HepG2 (cell line): ENCODE data around the gene SLC34A3. TPM values are rescaled to one million over a fixed set of nuclear protein-coding genes. Genes with fewer than 3 reads are reported as not detected.

Experiments
- BHLHE40 ChIP-seq: IDR thresholded peaks from 2 replicates; pipeline ENCODE4 v1.6.1; 2011; ENCODE audit warnings: low read length, improper control_type of control experiment
- JARID2 ChIP-seq: sonication (generic); formaldehyde crosslinking; IDR thresholded peaks from 2 replicates; pipeline ENCODE4 v1.8.1; 2023; ENCODE audit warnings: missing genetic modification reagents, inconsistent platforms; ENCODE audit not compliant: insufficient replicate concordance
- THAP11 ChIP-seq: IDR thresholded peaks from 2 replicates; pipeline ENCODE4 v1.6.1; 2016; ENCODE audit warnings: missing biosample characterization, missing genetic modification reagents
- TMF1 ChIP-seq: sonication (generic); formaldehyde crosslinking; IDR thresholded peaks from 2 replicates; pipeline ENCODE4 v1.8.1; 2022; ENCODE audit warnings: low read depth, missing genetic modification reagents
- ZNF773 ChIP-seq: sonication (generic); formaldehyde crosslinking; IDR thresholded peaks from 2 replicates; pipeline ENCODE4 v1.4.0; 2020; ENCODE audit warnings: missing genetic modification reagents, borderline replicate concordance
- ZSCAN25 ChIP-seq: sonication (generic); formaldehyde crosslinking; IDR thresholded peaks from 2 replicates; pipeline ENCODE4 v1.8.0; 2022; ENCODE audit warnings: mild to moderate bottlenecking, missing genetic modification reagents
- polyA plus RNA-seq, 8 experiments: library from polyadenylated mRNA; depleted of rRNA in 3 of 8; stranded (reverse) in 7 of 8; unstranded in 1 of 8; fragments of >200 nt; fragmentation: Illumina TruSeq in 4 of 8; extraction: Trizol in 4 of 8; gene quantifications; 2 replicates each; pipeline versions ENCODE4 v1.2.1 to v1.2.3, GENCODE V29; 2011 to 2016; ENCODE audit warnings: low read depth in 4 of 8, missing spikeins in 1 of 8, mixed read lengths in 1 of 8; ENCODE audit not compliant: insufficient read depth in 1 of 8
- total RNA-seq, 5 experiments: library from RNA; depleted of rRNA; stranded (reverse); fragments of >200 nt; fragmentation: Illumina TruSeq; extraction: Trizol; gene quantifications; 2 replicates each; pipeline ENCODE4 v1.2.3, GENCODE V29; 2016; ENCODE audit warnings: low read depth in 1 of 5
- TF ChIP-seq, protein P1 (sequence below): sonication (generic); formaldehyde crosslinking; IDR thresholded peaks from 2 replicates; pipeline ENCODE4 v1.4.0; 2020; ENCODE audit warnings: missing genetic modification reagents
- TF ChIP-seq, protein P2 (sequence below): sonication (generic); formaldehyde crosslinking; IDR thresholded peaks from 2 replicates; pipeline ENCODE4 v1.4.0; 2020; ENCODE audit warnings: missing genetic modification reagents
- TF ChIP-seq, protein P3 (sequence below): sonication (generic); formaldehyde crosslinking; IDR thresholded peaks from 2 replicates; pipeline ENCODE4 v1.4.0; 2020; ENCODE audit warnings: missing genetic modification reagents, borderline replicate concordance
- TF ChIP-seq, protein P4 (sequence below): IDR thresholded peaks from 2 replicates; pipeline ENCODE4 v1.6.1; 2016
- TF ChIP-seq, protein P5 (sequence below): sonication (generic); formaldehyde crosslinking; IDR thresholded peaks from 2 replicates; pipeline ENCODE4 v1.5.1; 2020; ENCODE audit warnings: missing genetic modification reagents, mild to moderate bottlenecking, borderline replicate concordance

The SLC34A3 gene
- total and polyA plus RNA-seq, 2 of the 13 experiments (the other 11 are each of a cell fraction or from before 2014, with no cell fraction given) = 0.07 to 1.0 TPM

DNA sequence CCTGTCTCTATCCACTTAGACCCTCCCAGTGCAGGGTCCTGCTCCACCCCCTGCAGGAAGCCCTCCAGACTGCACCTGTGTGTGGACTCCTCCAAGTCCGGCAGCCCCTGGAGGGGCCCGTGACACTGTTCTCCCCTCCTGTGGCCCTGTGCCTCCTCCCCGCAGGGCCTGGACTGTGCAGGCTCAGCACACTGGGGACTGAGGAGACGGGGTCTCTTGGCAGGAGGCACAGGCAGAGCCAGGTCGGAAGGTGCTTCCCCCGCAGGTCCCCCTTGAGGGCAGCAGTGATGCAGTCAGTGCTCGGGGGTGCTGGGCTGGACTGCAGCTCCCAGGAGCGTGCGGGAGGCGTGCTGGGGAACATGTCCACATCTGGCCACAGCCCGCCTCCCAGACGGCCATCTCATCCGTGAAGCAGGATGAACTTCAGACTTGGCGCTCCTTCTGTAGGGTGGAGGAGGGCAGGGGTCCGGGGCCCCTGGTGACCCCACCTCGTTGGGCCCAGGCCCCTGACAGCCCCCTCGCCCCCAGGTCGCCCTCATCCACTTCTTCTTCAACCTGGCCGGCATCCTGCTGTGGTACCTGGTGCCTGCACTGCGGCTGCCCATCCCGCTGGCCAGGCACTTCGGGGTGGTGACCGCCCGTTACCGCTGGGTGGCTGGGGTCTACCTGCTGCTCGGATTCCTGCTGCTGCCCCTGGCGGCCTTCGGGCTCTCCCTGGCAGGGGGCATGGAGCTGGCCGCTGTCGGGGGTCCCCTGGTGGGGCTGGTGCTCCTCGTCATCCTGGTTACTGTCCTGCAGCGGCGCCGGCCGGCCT is 4.9 kb downstream of the SLC34A3 start (continued):
- TF ChIP-seq, protein P1, sequence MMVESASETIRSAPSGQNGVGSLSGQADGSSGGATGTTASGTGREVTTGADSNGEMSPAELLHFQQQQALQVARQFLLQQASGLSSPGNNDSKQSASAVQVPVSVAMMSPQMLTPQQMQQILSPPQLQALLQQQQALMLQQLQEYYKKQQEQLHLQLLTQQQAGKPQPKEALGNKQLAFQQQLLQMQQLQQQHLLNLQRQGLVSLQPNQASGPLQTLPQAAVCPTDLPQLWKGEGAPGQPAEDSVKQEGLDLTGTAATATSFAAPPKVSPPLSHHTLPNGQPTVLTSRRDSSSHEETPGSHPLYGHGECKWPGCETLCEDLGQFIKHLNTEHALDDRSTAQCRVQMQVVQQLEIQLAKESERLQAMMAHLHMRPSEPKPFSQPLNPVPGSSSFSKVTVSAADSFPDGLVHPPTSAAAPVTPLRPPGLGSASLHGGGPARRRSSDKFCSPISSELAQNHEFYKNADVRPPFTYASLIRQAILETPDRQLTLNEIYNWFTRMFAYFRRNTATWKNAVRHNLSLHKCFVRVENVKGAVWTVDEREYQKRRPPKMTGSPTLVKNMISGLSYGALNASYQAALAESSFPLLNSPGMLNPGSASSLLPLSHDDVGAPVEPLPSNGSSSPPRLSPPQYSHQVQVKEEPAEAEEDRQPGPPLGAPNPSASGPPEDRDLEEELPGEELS = 0 out of 2 replicates have a peak, but pooled peaks have one; percentile 11
- TF ChIP-seq, protein P2, sequence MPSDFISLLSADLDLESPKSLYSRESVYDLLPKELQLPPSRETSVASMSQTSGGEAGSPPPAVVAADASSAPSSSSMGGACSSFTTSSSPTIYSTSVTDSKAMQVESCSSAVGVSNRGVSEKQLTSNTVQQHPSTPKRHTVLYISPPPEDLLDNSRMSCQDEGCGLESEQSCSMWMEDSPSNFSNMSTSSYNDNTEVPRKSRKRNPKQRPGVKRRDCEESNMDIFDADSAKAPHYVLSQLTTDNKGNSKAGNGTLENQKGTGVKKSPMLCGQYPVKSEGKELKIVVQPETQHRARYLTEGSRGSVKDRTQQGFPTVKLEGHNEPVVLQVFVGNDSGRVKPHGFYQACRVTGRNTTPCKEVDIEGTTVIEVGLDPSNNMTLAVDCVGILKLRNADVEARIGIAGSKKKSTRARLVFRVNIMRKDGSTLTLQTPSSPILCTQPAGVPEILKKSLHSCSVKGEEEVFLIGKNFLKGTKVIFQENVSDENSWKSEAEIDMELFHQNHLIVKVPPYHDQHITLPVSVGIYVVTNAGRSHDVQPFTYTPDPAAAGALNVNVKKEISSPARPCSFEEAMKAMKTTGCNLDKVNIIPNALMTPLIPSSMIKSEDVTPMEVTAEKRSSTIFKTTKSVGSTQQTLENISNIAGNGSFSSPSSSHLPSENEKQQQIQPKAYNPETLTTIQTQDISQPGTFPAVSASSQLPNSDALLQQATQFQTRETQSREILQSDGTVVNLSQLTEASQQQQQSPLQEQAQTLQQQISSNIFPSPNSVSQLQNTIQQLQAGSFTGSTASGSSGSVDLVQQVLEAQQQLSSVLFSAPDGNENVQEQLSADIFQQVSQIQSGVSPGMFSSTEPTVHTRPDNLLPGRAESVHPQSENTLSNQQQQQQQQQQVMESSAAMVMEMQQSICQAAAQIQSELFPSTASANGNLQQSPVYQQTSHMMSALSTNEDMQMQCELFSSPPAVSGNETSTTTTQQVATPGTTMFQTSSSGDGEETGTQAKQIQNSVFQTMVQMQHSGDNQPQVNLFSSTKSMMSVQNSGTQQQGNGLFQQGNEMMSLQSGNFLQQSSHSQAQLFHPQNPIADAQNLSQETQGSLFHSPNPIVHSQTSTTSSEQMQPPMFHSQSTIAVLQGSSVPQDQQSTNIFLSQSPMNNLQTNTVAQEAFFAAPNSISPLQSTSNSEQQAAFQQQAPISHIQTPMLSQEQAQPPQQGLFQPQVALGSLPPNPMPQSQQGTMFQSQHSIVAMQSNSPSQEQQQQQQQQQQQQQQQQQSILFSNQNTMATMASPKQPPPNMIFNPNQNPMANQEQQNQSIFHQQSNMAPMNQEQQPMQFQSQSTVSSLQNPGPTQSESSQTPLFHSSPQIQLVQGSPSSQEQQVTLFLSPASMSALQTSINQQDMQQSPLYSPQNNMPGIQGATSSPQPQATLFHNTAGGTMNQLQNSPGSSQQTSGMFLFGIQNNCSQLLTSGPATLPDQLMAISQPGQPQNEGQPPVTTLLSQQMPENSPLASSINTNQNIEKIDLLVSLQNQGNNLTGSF (CRISPR knock-in tag) = no peak
- TF ChIP-seq, protein P3, sequence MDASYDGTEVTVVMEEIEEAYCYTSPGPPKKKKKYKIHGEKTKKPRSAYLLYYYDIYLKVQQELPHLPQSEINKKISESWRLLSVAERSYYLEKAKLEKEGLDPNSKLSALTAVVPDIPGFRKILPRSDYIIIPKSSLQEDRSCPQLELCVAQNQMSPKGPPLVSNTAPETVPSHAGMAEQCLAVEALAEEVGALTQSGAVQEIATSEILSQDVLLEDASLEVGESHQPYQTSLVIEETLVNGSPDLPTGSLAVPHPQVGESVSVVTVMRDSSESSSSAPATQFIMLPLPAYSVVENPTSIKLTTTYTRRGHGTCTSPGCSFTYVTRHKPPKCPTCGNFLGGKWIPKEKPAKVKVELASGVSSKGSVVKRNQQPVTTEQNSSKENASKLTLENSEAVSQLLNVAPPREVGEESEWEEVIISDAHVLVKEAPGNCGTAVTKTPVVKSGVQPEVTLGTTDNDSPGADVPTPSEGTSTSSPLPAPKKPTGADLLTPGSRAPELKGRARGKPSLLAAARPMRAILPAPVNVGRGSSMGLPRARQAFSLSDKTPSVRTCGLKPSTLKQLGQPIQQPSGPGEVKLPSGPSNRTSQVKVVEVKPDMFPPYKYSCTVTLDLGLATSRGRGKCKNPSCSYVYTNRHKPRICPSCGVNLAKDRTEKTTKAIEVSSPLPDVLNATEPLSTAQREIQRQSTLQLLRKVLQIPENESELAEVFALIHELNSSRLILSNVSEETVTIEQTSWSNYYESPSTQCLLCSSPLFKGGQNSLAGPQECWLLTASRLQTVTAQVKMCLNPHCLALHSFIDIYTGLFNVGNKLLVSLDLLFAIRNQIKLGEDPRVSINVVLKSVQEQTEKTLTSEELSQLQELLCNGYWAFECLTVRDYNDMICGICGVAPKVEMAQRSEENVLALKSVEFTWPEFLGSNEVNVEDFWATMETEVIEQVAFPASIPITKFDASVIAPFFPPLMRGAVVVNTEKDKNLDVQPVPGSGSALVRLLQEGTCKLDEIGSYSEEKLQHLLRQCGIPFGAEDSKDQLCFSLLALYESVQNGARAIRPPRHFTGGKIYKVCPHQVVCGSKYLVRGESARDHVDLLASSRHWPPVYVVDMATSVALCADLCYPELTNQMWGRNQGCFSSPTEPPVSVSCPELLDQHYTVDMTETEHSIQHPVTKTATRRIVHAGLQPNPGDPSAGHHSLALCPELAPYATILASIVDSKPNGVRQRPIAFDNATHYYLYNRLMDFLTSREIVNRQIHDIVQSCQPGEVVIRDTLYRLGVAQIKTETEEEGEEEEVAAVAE (CRISPR knock-in tag) = peak; percentile 68; the same call in 1 of the 2 replicates
- TF ChIP-seq TMF1 (peak; percentile 22; the same call in 1 of the 2 replicates), BHLHE40 (peak; percentile 61; the same call in 1 of the 2 replicates), ZSCAN25 (peak; percentile 88), JARID2 (CRISPR knock-in tag) (no peak), THAP11 (CRISPR knock-in tag) (peak; percentile 35; the same call in 1 of the 2 replicates), ZNF773 (CRISPR knock-in tag) (peak; percentile 52; the same call in 1 of the 2 replicates)
- TF ChIP-seq, protein P4, sequence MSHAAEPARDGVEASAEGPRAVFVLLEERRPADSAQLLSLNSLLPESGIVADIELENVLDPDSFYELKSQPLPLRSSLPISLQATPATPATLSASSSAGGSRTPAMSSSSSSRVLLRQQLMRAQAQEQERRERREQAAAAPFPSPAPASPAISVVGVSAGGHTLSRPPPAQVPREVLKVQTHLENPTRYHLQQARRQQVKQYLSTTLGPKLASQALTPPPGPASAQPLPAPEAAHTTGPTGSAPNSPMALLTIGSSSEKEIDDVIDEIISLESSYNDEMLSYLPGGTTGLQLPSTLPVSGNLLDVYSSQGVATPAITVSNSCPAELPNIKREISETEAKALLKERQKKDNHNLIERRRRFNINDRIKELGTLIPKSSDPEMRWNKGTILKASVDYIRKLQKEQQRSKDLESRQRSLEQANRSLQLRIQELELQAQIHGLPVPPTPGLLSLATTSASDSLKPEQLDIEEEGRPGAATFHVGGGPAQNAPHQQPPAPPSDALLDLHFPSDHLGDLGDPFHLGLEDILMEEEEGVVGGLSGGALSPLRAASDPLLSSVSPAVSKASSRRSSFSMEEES = peak; percentile 48; the same call in 1 of the 2 replicates
- TF ChIP-seq, protein P5, sequence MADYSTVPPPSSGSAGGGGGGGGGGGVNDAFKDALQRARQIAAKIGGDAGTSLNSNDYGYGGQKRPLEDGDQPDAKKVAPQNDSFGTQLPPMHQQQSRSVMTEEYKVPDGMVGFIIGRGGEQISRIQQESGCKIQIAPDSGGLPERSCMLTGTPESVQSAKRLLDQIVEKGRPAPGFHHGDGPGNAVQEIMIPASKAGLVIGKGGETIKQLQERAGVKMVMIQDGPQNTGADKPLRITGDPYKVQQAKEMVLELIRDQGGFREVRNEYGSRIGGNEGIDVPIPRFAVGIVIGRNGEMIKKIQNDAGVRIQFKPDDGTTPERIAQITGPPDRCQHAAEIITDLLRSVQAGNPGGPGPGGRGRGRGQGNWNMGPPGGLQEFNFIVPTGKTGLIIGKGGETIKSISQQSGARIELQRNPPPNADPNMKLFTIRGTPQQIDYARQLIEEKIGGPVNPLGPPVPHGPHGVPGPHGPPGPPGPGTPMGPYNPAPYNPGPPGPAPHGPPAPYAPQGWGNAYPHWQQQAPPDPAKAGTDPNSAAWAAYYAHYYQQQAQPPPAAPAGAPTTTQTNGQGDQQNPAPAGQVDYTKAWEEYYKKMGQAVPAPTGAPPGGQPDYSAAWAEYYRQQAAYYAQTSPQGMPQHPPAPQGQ (CRISPR knock-in tag) = no peak
